BLaER1 treated with 17β-estradiol and CSF1 and Interleukin-3, amounts not matched to agents 10 nM and 100 nM (cell line): ENCODE data around the gene VCAN.

Source experiments
- H3K27ac ChIP-seq, 11 experiments: shearing (Covaris generic); formaldehyde crosslinking; 2 replicates each; pipeline ENCODE4 v1.8.1; 2022
- H3K27me3 ChIP-seq, 11 experiments: shearing (Covaris generic); formaldehyde crosslinking; 2 replicates each; pipeline ENCODE4 v1.8.1; 2022
- H3K36me3 ChIP-seq, 11 experiments: shearing (Covaris generic); formaldehyde crosslinking; 2 replicates each; pipeline ENCODE4 v1.8.1; 2022
- H3K4me1 ChIP-seq, 10 experiments: shearing (Covaris generic); formaldehyde crosslinking; 2 replicates each; pipeline ENCODE4 v1.8.1; 2022
- H3K4me2 ChIP-seq, 11 experiments: shearing (Covaris generic); formaldehyde crosslinking; 2 replicates each; pipeline ENCODE4 v1.8.1; 2022
- H3K4me3 ChIP-seq, 10 experiments: shearing (Covaris generic); formaldehyde crosslinking; 2 replicates each; pipeline ENCODE4 v1.8.1; 2022
- H3K9ac ChIP-seq, 11 experiments: shearing (Covaris generic); formaldehyde crosslinking; 2 replicates each; pipeline ENCODE4 v1.8.1; 2022
- H3K9me3 ChIP-seq, 11 experiments: shearing (Covaris generic); formaldehyde crosslinking; replicated peaks in 1 of 11; 2 replicates each; pipeline ENCODE4 v1.8.1; 2022
- H4K20me1 ChIP-seq, 11 experiments: shearing (Covaris generic); formaldehyde crosslinking; 2 replicates each; pipeline ENCODE4 v1.8.1; 2022
- Cebpa-rat ChIP-seq, 11 experiments: shearing (Covaris generic); IDR thresholded peaks; 2 replicates each; pipeline ENCODE4 v1.8.1; 2022

Gene VCAN

GRCh38 chr5:83614841-83615240, 143.3 kb downstream of the VCAN start:
- Histone ChIP-seq H3K27ac (no peak overlapping the region), H4K20me1 (no peaks in the 10 kb centered on the region), H3K4me3 (no peak overlapping the region), H3K9ac (no peak overlapping the region), H3K36me3 (no peaks in the 10 kb centered on the region), H3K4me2 (no peak overlapping the region), H3K27me3 (no peaks in the 10 kb centered on the region), H3K9me3 (peaks cover 0 to 36% (median 12%) of the 10 kb centered on the region in 11 experiments; a peak in 17 of 22 replicates), H3K4me1 (no peaks in the 10 kb centered on the region)
- TF ChIP-seq Cebpa-rat (IDR thresholded peaks at IDR 0.05), result no peak

- Histone ChIP-seq H3K4me2 (no peak overlapping the region), H3K9ac (no peak overlapping the region), H3K27ac (no peak overlapping the region), H3K4me1 (no peaks in the 10 kb centered on the region), H3K4me3 (no peak overlapping the region), H3K27me3 (no peaks in the 10 kb centered on the region), H4K20me1 (no peaks in the 10 kb centered on the region), H3K36me3 (no peaks in the 10 kb centered on the region), H3K9me3 (no peaks in the 10 kb centered on the region)
- no peak for TF ChIP-seq Cebpa-rat (IDR thresholded peaks at IDR 0.05)
These were observed 156.8 kb downstream of the VCAN start for GRCh38 chr5:83628360-83628759.
